K562 (cell line): Measurements from ENCODE around the gene LMAN2. TPM values are rescaled to one million over a fixed set of nuclear protein-coding genes. Genes with fewer than 3 reads are reported as not detected.

ENCODE experiments used
- polyA plus RNA-seq, 8 experiments: library from polyadenylated mRNA; depleted of rRNA in 4 of 8; stranded (reverse) in 5 of 8; unstranded in 3 of 8; fragments of >200 nt; fragmentation: Nextera tagmentation in 2 of 8; fragmentation: Illumina TruSeq in 1 of 8; extraction: Ambion mirVana in 2 of 8; extraction: Trizol in 1 of 8; gene quantifications; 2 replicates each; pipeline versions ENCODE4 v1.2.1 to v1.2.3, GENCODE V29; 2011 to 2014; ENCODE audit warnings: inconsistent platforms in 1 of 8, missing spikeins in 1 of 8
- total RNA-seq, 7 experiments: library from RNA; depleted of rRNA in 6 of 7; stranded (reverse); fragments of >200 nt in 6 of 7; fragmentation: Illumina TruSeq in 2 of 7; extraction: Trizol in 2 of 7; gene quantifications; 2 replicates each; pipeline versions ENCODE4 v1.2.1 to v1.2.3, GENCODE V29; 2011 to 2021; ENCODE audit warnings: low replicate concordance in 1 of 7
- TF ChIP-seq, protein P1 (sequence below): fragments of 200-600 bp; sonication (generic); IDR thresholded peaks from one replicate; pipeline ENCODE4 v1.6.1; 2012; ENCODE audit warnings: mild to moderate bottlenecking, low read depth, low read length, inconsistent platforms

The LMAN2 gene
- total and polyA plus RNA-seq, 9 of the 15 experiments (the other 6 are each of a cell fraction or from before 2014, with no cell fraction given): 2.7 to 254 (median 136) TPM

DNA sequence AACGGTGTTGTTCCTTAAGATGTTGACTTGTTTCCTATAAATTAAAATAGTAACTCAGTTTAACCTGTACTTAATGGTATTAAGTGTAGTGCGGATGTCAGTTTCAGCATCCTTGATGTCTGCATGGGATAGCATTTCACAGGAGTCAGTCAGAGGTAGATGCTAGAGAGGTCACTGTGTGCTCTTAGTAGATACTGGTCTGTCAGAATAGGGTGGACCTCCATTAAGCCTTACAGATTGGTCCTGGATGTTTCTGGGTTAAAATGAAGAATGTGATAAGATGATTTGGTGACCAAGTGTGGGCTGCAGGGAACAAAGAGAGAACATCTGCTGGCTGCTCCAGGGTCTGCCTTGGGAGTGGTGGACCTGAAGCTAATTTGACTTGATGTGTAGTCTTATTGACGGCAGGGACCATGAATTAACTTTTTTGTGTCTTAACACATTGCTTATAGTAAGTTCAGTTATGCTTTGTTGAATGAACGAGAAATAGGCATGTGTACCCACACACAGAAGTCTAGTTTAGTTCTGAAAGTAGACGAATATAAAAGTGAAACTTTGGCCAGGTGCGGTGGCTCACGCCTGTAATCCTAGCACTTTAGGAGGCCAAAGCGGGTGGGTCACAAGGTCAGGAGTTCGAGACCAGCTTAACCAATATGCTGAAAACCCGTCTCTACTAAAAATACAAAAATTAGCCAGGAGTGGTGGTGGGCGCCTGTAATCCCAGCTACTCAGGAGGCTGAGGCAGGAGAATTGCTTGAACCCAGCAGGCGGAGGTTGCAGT is 60.5 kb downstream of the LMAN2 start (continued):
- TF ChIP-seq, protein P1, sequence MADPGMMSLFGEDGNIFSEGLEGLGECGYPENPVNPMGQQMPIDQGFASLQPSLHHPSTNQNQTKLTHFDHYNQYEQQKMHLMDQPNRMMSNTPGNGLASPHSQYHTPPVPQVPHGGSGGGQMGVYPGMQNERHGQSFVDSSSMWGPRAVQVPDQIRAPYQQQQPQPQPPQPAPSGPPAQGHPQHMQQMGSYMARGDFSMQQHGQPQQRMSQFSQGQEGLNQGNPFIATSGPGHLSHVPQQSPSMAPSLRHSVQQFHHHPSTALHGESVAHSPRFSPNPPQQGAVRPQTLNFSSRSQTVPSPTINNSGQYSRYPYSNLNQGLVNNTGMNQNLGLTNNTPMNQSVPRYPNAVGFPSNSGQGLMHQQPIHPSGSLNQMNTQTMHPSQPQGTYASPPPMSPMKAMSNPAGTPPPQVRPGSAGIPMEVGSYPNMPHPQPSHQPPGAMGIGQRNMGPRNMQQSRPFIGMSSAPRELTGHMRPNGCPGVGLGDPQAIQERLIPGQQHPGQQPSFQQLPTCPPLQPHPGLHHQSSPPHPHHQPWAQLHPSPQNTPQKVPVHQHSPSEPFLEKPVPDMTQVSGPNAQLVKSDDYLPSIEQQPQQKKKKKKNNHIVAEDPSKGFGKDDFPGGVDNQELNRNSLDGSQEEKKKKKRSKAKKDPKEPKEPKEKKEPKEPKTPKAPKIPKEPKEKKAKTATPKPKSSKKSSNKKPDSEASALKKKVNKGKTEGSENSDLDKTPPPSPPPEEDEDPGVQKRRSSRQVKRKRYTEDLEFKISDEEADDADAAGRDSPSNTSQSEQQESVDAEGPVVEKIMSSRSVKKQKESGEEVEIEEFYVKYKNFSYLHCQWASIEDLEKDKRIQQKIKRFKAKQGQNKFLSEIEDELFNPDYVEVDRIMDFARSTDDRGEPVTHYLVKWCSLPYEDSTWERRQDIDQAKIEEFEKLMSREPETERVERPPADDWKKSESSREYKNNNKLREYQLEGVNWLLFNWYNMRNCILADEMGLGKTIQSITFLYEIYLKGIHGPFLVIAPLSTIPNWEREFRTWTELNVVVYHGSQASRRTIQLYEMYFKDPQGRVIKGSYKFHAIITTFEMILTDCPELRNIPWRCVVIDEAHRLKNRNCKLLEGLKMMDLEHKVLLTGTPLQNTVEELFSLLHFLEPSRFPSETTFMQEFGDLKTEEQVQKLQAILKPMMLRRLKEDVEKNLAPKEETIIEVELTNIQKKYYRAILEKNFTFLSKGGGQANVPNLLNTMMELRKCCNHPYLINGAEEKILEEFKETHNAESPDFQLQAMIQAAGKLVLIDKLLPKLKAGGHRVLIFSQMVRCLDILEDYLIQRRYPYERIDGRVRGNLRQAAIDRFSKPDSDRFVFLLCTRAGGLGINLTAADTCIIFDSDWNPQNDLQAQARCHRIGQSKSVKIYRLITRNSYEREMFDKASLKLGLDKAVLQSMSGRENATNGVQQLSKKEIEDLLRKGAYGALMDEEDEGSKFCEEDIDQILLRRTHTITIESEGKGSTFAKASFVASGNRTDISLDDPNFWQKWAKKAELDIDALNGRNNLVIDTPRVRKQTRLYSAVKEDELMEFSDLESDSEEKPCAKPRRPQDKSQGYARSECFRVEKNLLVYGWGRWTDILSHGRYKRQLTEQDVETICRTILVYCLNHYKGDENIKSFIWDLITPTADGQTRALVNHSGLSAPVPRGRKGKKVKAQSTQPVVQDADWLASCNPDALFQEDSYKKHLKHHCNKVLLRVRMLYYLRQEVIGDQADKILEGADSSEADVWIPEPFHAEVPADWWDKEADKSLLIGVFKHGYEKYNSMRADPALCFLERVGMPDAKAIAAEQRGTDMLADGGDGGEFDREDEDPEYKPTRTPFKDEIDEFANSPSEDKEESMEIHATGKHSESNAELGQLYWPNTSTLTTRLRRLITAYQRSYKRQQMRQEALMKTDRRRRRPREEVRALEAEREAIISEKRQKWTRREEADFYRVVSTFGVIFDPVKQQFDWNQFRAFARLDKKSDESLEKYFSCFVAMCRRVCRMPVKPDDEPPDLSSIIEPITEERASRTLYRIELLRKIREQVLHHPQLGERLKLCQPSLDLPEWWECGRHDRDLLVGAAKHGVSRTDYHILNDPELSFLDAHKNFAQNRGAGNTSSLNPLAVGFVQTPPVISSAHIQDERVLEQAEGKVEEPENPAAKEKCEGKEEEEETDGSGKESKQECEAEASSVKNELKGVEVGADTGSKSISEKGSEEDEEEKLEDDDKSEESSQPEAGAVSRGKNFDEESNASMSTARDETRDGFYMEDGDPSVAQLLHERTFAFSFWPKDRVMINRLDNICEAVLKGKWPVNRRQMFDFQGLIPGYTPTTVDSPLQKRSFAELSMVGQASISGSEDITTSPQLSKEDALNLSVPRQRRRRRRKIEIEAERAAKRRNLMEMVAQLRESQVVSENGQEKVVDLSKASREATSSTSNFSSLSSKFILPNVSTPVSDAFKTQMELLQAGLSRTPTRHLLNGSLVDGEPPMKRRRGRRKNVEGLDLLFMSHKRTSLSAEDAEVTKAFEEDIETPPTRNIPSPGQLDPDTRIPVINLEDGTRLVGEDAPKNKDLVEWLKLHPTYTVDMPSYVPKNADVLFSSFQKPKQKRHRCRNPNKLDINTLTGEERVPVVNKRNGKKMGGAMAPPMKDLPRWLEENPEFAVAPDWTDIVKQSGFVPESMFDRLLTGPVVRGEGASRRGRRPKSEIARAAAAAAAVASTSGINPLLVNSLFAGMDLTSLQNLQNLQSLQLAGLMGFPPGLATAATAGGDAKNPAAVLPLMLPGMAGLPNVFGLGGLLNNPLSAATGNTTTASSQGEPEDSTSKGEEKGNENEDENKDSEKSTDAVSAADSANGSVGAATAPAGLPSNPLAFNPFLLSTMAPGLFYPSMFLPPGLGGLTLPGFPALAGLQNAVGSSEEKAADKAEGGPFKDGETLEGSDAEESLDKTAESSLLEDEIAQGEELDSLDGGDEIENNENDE: no peak
